HG02588 (cell line): ENCODE results near the gene GET4.
A peak's percentile ranks its signal among the peaks of the same experiment; 100 is the strongest.

ENCODE experiments used
- ATAC-seq: cut with Tn5 transposase; IDR thresholded peaks from one replicate; pipeline ENCODE4 v1.9.1; 2021; ENCODE audit warnings: mild to moderate bottlenecking, moderate library complexity; ENCODE audit not compliant: unreplicated experiment

The GET4 gene

DNA sequence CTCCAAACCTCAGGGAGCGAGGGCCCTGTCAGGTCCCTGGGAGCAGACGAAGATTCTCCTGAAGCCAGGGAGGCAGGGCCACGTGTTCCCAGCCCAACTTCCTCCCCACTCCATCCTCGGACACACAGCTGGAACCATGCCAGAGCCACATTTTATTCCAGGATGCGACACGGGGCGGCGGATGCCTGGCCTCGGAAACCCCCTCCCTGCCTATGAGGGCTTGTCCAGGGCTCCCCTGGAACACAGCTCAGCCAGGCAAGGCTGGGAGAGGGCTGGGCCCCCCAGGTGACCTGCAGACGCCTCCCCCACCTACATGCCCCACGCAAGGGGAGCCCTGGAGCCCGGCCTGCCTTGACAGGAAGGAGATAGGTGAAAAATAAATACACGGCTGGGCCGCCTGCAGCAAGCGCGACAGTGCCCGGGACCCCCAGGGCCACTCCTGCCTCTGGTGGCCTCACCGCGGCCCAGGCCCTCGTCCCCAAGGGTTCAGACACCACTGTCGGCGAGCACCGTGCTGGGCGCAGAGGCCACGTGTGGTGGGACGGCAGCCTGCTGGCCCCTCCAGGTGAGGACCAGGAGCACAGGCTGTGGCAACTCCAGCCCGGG, 21.5 kb downstream of the GET4 start:
- ATAC-seq = no peak

- ATAC-seq = no peak
Measured at GRCh38 chr7:898460-898854, 22.1 kb downstream of the GET4 start.

GRCh38 chr7:898855-899681, 22.7 kb downstream of the GET4 start:
- ATAC-seq = no peak

DNA sequence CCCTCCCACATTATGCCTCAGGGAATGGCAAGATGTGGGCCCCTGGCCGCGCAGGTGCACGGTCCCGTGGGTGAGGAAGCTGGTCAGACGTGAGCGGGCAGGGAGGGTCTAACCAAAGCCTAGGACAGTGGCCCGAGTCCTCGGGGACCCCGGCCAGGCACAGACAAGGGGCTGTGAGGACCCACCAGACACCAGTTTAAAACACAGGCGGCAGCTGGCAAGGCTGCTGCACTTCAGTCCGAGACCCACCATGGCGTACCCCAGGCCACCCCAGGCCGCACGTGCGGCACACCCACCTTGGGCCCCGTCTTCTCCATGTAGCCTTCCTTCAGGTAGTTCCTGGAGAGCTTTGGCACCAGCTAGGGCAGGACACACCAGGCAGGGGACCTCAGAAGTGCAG, 23.5 kb downstream of the GET4 start:
- no peak for ATAC-seq

GRCh38 chr7:900331-901040, 24.1 kb downstream of the GET4 start:
- no peak for ATAC-seq

GRCh38 chr7:901041-901387, 24.7 kb downstream of the GET4 start:
- no peak for ATAC-seq

DNA sequence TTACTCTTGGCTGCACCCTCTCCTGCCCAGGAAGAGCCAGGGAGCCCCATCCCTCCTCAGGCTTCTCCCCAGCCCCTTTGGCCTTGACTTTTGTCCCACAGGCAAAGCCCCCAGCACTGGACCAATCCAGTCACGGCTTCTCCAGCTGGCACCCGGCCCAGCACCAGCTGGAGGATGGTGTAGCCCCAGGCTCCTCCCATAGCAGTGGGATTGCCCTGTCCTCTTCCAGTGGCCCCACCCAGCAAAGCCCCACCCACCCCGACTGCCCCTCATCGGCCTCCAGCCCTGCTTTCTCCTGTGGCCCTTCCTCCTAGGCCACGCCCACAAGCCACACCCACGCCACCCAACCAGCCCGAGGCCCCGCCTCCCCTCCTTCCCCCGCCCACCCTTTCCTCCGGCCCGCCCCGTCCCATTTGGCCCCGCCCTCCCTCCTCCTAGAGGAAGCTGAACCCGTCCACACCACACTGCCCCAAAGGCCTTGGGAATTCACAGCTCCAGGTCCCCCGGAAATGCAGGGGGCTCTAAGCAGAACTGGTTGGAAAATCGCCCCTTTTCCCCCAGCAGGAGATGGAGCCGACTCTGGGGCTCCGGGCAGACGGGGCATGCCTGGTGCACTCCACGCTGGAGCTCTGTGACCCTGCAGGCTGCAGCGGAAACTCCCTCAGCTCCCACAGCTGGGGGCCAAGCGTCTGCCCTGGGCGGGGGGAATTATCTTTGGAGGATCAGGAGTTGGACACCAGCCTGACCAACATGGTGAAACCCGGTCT, 25.2 kb downstream of the GET4 start:
- no peak for ATAC-seq

DNA sequence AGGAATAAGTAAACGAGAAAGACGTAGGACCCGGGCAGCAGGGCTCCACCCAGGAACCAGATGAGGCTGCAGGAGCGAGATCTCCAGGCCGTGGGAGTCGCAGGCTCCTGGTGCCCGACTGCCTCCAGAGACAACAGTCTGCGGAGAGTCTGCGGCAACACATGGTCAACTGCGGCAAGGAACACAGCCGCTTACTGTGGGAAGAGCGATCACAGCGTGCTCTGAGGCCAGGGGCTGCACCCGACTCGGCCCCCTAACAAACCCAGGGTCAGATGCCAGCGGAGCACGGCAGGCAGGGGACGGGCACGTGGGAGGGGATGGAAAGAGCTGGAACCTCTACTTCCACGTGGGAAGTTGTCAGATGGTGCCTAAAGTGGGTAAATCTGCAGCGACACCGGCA, 26.6 kb downstream of the GET4 start:
- ATAC-seq = no peak

DNA sequence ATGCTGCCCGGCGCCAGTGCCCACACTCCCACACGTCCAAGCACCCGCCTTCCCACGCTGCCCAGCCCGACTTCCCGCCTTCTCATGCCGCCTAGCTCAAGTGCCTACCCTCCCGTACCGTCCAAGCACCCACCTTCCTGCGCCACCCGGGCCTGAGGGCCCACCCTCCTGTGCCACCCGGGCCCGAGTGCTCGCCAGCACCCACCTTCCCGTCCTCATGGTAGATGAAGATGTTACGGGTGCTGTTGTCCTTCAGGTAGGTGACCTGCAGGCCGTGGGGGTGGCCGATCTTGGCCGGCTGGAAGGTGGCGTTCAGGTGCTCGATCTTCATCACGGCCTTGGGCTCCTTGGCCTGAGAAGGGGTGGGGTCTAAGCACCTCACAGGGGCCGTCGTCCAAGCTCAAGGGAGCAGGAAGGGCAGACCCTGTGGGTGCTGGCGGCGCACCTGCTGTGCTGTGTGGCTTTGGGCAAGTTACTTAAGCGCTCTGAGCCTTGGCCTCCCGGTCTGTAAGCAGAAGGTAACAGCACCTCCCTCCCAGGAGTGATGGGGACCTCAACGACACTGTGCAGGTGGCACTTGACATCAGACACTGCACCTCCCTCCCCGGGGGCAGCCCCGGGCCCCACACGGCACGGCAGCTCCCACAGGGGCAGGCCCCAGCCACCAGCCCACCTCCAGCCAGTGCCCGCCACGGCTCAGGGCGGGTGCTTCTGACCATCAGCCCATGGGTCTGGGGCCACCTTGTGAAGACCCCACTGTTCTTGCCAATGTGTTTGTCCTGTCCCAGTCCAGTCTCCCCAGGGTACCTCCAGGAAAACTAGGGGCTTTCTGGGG, 27.8 kb downstream of the GET4 start:
- no peak for ATAC-seq

GRCh38 chr7:904847-905246, 28.5 kb downstream of the GET4 start:
- no peak for ATAC-seq

- no peak for ATAC-seq
Measured at GRCh38 chr7:906776-907157, 30.4 kb downstream of the GET4 start.

DNA sequence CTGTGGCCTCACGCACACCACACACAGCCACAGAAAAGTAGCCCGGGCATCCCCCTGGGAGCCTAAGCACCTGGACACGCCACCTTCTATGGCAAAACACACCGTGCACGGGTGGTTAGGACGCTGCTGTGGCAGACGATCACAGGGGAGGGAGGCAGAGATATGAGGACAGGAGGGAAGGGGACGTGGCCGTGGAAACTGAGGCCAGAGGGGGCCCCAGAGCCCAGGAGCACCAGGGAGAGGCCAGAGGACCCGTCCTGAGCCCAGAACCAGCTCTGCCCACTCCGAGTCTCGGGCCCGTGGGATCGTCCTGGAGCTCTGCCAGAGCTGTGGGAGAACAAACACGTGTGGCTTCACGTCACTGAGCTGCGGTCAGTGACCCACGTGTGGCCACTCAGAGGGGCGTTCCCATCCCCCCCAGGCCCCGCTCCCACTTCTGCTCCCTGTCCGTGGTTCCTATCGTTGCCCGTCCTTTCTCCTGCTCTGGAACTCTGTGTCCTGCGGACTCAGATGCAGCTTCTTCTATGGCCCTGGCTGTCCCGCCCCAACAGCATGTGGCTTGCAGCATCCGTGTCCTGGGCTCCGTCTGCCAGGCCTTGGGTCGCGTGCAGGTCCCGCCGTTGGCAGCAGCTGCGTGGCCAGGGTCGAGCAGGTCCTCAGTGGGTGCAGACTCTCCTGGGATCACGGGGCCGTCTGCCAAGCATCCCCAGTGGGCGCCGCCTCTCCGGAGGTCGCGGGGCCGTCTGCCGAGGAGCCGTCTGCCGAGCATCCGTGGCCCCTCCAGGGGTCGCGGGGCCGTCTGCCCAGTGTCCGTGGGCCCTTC, 31.0 kb downstream of the GET4 start:
- ATAC-seq = no peak

DNA sequence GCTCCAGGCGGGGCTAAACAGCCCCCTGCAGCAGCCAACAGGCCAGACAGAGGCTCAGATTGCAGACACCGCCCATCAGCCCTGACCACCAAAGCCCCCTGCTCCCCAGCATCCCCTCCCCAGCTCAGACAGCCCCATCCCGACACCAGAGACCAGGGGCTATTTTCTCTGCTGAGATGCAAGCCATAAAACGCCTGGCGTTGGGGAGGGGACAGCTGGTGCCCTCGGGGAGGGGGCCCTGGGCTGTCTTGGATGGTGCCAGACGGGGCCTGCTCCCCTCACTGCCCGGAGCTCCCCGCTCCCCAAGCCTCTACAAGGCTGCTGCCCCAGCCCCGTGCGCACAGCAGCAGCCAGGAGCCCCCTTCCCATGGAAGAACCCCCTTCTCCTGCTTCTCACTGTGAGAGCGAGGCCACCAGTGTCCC, 31.8 kb downstream of the GET4 start:
- no peak for ATAC-seq

DNA sequence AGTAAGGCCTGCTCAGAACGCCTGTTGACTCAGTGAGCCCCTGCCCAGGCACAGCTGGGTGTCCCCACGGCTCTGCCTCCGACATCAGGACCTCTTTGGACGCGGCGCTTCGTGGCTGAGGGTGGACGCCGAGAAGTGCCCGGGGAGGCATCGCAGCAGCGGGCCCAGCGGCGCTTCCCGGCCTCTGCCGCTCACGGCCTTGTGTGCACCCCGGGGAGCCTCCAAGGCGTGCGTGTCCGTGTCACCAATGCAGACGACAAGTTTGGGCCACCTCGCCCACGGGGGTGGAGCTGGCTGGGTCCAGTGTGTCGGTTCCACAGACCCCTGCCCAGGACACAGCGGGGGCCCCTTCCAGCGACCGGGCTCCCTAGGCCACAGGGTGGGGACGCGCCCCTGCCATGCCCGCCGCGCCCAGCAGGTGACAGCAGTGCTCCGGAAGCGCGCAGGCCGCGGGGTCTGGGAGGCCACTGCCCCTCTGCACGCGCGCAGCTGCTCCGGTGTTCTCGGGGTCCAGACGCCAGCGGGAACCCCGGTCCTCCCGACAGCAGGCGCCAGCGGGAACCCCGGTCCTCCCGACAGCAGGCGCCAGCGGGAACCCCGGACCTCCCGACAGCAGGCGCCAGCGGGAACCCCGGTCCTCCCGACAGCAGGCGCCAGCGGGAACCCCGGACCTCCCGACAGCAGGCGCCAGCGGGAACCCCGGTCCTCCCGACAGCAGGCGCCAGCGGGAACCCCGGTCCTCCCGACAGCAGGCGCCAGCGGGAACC, 32.4 kb downstream of the GET4 start:
- peak; percentile 81 for ATAC-seq

DNA sequence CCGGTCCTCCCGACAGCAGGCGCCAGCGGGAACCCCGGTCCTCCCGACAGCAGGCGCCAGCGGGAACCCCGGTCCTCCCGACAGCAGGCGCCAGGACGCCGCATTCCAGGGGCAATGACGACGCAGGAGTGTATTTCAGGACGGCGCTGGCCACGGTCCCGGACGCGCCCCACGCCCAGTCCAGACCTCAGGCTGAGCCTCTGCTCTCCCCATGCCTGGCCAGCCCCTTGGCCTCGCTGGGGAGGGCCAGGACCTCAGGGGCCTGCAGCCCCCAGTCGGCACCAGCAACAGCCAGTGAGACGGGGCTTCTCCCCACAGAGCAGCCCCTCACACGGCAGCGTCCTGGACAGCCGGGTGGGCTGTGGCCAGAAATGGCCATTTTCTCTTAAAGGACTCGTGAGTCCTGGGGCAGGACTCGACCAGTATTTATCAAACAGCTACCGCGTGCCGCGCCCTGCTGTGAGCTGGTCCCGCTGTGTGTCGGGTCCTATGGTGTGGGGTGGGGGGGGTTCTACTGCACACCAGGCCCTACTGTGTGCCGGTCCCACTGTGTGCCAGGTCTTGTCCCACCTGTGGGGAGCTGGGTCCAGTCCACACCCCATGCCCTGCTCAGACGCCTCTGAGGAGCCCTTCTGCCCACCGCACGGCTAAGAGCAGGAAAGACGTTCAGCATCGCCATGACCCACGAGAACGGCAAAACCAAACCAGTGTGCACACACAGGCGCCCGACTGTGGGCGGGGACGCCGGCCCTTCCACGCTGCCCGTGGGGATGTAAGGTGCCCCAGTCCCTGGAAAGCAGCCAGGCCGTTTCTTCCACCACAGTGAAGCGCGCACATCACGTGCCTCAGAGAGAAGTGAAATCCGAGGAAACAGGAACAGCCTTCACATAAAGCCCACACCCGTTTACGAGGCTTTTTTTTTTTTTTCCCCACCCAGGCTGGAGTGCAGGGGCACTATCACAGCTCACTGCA, 33.3 kb downstream of the GET4 start:
- no peak for ATAC-seq

- no peak for ATAC-seq
Measured at GRCh38 chr7:910441-910861, 34.1 kb downstream of the GET4 start.

DNA sequence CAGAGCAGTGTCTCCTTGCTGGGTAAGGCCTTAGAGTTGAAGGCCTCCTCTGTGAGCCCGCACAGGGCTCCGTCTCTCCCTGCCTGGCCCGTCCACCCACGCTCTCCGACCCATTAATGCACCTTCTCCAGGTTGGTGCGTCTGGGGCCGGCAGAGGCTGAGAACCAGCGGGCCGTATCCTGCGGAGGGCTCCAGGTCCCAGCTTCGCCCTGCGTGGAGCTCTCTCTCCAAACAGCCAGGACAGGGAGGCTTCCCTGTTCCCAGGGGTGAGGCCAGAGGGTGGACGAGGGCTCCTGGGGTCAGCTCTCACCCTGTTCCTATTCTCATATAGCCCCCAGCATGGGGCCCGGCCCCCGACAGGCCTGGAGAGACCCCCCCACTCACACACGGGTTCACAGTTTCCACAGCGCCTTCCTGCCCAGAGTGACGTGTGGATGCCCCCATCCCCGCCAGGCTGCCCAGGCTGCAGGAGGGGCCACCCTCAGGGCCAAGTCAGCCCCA, 34.6 kb downstream of the GET4 start:
- ATAC-seq = no peak
